GDM1 (cell line): ENCODE results near the gene LST1.
A peak's percentile ranks its signal among the peaks of the same experiment; 100 is the strongest.

Experiments
- DNase-seq: peaks from one replicate; lab custom pipeline; 2025; lab: John Stamatoyannopoulos, UW

Gene LST1

DNA sequence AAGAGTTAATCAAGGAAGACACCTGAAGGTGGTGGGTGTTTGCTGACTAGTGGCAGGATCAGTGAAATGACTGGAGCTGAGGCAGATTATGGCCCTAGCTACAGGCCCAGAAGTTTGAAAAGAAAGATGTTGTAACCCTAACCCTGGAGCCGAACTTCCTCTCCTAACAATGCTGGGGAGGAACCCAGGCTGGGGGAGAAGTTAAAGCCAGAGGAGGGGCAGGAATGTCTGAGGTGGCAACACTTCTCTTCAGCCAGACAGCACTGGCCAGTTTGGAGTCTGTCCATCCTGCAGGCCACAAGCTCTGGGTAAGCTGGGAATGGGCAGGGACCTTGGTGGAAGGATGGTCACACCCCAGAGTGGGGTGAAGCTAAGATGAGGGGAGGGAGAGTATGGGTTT, at the start of gene LST1:
Gene LST1 (plus strand): TSS at position 270 of the 400 bp plus-strand sequence. CDS start 1,023 bp downstream, outside the sequence.
- peak; percentile 76 for DNase-seq

DNA sequence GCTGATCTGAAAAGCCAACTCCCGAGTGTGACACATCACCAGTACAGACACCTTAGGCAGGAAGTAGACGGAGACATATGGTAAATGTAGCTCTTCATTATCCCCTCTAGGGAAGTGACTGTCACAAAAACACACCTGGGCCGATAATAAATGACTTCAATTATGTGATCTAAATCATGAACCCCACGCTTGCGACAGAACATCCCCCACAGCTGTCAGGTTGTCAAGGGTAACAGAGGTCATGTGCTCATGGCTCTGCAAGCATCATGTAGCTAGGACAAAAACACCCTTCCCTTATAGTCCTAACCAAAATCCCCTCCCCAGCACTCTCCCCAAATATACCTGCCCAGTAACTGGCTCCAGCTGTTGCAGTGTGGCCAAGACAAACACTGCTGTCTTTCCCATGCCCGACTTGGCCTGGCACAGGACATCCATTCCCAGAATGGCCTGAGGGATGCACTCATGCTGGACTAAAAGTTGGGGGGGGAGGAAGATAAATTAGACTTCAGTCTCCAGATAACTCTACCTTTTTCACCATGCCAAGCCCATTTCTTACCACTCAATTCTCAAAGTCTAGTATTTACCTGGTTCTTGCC, 47.2 kb upstream of the LST1 start:
- DNase-seq = no peak

DNA sequence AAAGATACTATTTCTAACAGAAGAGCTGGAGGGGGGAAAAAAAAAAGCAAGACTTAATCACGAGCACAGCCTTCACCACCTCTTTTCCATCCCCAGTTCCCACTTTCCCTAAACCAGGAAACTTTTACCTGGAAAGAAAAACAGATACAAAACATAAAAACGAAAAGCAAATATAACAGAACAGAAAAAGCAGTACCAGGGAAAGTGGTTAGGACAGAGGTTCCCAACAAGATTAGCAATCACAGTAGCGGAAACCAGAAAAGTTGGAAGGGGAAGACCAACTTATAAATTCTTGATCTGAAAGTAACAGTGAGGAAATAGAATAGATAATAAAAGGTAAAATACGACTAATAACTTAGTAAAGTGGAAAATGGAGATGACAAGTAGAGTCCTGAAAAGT, 45.4 kb upstream of the LST1 start:
- no peak for DNase-seq

DNA sequence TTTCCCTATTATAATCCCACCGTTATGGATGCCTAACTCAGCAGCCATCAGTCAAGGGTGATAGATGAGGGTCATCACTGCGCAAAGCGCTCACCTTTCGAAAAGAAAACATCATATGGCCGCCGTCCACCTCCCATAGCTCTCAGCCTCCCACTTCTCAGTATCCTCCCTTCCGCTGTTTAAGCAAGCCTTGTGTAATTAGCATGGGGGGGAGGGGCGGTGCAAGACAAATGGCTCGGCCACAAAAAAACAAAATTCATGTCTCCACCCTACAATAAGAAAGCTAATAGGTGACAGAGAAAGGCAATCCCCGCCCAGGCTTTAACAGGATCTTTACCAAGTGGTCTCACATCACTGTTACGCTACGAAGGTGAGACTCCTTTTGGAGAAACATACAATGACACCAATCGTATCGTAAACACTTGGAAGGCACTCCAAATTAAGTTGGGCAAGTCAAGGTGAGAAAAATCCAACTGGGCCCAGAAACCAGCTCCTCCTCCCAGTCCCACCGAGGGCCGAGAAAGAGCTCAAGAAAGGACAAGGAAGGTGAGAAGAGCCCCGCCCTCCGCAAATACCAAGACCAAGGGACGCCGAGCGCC, 44.9 kb upstream of the LST1 start:
- DNase-seq = no peak

DNA sequence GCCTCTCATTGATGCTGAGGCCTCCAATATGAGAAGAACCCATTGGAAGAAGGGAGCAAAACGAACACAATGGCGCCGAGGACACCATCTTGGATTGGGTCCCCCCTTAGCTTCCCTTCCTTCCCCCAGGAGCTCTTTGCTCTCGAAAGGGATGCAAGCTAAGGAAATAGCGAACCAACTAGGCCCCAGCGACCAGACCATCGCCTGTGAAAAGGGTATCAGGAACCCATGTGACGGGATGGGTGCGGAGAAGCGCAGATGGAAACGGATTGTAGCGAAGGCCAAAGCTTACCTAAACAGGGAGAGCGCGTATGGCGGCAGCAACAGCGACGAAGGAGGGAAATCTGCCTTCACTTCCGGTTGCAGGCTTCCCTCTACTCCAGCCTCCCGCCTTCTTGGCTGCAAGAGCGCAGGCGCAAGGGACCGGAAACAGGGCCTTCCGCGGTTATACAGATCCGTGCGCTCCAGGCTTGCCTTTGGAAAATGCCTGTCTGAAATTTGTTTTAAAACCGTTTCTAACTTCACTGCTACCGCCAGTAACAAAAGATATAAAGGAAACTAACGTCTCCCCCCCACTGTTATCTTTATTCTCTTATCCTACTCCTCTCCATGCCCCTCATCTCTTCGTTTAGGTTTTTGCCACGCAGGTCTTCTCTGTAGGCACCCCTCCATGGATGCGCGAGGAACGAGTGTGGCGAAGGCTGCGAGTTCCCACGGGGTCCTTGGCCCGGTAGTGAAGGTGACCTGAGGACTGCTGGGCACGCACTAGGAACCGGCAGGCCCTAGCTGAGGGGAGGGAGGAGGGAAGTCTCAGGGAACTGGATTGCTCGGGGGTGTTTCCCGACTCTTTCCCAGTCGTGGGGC, 44.2 kb upstream of the LST1 start, which contains the start of gene DDX39B:
Gene DDX39B (minus strand): TSS at position 346 of the 864 bp plus-strand sequence. CDS start 1,471 bp downstream, outside the sequence.
- DNase-seq = peak; percentile 95

DNA sequence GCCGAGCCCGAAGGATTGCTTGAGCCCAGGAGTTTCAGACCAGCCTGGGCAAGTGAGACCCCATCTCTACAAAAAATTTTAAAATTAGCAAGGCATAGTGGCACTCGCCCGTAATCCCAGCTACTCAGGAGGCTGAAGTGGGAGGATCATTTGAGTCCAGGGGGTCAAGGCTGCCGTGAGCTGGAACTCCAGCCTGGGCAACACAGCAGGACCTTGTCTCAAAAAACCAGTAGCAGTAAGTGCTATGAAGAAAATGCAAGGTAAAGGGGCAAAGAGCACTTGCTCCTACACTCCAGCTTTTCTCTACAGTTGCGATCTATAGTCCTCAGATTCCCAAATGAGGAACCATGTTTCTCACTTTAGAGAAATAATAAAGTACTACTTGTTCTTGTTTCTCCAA, 42.4 kb upstream of the LST1 start:
- DNase-seq = no peak

DNA sequence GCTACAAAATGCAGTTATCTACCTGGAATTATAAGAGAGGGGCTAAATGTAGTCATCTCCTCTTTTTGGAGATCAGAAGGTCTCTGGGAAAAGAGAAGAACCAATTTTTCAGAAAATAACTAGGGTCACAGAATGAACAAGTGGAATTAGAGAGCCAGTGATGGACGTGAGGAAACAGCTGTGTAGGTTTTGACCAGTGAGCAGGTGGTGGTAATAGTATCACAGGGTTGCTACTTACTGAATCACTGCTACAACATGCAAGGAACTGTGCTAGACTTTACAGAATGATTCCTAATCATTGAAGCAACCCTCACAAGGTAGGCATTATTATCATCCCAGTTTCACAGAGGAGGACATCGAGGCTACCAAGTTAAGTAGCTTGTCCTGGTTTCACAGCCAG, 41.4 kb upstream of the LST1 start:
- no peak for DNase-seq

DNA sequence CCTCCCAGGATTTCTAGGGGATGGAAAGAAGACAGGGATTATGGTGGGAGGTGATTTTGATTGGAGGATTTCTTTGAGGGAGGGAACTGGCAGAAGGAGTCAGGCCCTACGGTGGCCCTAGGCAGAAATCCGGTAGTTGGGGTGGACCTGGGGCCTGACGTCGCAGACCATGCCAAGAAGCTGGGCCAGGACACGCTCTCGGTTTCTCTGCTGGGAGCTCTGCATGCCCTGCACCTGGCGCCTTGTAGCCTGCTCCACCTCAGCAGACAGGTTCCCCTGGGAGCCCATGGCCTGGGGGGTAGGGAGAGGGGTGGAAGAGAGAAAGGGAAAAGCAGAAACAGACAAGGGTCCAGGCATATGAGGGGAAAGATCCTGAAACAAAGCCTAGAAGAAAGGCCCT, 40.8 kb upstream of the LST1 start:
- no peak for DNase-seq

DNA sequence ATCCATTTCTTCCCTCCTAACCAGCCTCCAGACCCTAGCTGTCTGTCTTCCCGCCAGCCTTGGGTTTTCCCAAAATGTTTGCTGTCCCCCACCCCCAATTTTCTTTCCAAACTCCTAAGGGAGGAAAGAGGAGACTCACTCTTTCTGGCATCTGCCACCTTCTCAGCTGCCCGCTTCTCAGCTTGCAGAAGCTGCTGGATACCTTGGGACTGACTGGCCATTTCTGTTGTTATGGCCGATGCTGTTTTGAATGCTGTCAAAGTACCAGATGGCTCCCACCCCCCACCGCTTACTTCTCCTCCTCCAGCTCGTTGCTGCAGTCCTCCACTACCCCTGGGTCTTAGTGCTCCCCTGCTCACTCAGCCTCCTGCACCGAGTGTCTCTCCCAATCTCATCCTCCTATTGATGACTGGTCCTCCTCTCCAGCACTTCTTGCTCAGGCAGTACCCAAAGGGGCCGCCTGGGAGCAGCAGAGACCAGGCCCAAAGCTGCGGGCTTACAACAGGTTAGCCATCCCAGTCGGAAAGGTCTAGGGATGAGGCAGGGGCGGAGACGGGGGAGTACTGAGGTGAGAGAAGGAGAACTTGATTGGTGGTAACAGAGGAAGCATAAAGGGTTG, 39.6 kb upstream of the LST1 start, which contains the start of gene ATP6V1G2:
Gene ATP6V1G2 (minus strand): TSS at position 270 of the 619 bp plus-strand sequence. CDS start 49 bp downstream, at position 221.
- DNase-seq = peak; percentile 85

DNA sequence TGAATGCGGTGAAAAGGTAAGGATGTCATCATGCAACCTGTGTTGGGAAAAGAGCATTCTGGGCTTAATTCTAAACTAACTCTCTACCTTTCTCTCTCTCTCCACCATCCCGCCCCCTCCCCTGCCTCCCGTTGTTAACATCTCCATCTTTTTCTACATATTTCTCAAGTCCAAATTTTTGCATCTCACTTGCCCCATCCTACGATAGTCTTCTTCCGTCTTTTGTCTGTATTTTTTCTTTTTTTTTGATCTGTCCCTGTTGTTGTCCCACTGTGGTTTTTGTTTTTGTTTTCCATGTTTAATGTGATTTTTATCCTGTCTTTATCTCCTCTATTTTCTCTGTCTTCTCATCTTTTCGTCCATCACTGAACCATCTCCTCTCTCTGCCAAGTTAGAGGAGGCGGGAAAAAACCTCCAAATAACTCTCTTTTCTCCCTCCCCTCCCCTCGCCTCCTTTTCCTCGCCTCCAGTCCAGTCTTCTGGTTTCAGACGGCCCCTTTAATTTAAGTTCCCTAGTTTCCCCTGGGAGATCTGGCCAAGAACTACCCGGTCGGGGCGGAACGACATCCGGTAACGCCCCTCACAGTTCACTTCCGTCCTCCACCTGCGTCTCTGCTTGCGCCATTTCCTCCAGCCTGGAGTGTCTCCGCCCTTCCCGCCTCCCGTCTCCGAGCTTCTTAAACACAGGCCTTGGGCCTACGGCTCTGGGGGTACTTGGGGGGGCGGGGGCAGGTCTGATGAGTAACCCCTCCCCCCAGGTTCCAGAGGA, 38.9 kb upstream of the LST1 start, which contains the start of gene NFKBIL1:
Gene NFKBIL1 (plus strand): TSS at position 651 of the 769 bp plus-strand sequence. CDS start 87 bp downstream, at position 738.
- DNase-seq = peak; percentile 96

DNA sequence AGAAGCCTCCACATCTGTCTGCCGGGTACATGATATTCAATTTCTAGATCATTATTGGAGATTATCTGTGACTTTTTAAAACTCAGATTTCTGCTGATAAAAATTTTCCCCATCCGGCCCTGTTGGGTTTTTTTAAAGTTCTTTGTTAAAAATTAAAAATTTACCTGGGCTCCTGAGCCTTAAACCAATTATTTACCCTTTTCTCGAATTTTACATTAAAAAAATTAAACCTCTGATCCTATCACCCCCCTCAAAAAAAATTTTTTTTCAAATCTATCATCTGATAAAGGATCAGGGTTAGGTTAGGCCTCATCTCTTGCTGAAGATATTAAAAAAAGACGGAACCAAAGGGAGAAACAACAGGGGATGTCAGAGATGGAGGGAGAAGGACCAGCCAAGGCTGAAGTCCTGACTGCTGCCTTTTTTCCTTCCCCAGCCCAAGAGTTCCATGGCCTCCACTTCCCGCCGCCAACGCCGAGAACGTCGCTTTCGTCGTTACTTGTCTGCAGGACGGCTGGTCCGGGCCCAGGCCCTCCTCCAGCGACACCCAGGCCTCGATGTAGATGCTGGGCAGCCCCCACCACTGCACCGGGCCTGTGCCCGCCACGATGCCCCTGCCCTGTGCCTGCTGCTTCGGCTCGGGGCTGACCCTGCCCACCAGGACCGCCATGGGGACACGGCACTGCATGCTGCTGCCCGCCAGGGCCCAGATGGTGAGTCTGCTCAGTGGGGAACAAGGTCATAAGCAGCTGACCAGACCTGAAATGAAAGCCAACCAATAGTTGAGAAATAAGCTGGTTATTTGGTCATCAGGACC, 38.1 kb upstream of the LST1 start:
- no peak for DNase-seq

DNA sequence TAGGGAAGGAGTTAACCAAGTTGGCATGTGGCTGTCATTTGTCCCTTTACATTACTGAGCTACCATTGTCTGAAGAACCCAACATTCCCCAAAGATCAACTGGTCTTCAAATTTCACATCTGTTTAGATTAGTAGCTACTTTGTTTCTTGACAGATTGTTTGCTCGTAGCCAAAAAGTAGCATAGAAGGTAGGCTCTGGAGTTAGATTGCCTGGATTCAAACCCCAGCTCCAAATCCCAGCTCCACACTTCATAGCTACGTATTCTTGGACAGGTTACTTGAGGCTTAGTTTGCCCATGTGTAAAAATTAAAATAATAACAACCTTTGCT, 37.6 kb upstream of the LST1 start:
- DNase-seq = no peak

DNA sequence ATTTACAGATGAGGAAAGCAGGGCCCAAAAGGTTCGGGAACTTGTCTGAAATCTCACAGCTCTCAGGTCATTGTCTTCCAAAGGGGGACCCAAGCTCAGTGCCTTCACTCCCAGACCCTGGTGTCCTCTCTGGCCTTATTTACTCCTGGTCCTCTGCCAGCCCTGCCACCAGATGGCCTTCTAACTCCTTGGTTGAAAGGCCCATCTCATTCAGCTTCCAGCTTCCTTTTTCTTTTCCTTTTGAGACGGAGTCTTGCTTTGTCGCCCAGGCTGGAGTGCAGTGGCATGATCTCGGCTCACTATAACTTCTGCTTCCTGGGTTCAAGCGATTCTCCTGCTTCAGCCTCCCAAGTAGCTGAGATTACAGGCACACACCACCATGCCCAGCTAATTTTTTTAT, 34.7 kb upstream of the LST1 start:
- DNase-seq = peak; percentile 83

DNA sequence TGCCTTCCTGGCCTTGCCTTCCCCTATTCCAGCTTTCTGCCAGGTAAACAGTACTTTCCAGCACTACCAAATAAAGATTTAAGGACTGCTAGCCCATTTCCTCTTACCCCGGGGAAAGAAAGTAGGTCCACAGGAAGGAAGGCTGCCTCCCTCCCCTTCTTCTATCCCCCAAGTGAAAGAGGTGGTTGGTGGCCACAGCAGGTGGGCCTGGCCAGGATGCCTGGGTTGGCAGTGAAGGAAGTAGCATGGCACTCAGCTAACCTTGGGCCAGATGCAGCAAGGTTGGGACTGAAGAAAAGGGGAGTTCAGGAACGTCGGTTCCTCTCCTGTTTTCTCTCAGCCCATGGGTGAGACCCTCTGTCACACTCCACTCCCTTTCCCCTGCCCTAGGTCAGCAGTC, 29.8 kb upstream of the LST1 start:
- DNase-seq = no peak

DNA sequence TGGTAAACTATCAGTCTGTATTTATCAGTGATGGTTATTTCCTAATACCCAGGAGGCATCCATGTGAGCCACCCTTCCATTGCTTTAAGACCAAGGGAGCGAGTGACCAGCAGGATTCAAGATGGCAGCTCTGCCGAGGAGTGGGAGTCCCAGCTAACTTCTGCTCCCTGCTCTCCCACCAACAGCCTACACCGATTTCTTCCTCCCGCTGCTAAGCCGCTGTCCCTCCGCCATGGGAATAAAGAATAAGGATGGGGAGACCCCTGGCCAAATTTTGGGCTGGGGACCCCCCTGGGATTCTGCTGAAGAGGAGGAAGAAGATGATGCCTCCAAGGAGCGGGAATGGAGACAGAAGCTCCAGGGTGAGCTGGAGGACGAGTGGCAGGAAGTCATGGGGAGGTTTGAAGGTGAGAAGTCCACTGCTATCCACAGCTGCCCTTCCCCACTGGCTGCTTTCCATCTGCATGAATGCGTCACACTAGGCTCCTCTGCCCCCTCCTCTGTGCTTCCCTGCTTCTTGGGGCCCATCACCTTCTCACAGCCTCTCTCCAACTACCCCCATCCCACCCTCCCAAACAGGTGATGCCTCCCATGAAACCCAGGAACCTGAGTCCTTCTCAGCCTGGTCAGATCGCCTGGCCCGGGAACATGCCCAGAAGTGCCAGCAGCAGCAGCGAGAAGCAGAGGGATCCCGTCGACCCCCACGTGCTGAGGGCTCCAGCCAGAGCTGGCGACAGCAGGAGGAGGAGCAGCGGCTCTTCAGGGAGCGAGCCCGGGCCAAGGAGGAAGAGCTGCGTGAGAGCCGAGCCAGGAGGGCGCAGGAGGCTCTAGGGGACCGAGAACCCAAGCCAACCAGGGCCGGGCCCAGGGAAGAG, 28.4 kb upstream of the LST1 start:
- no peak for DNase-seq

DNA sequence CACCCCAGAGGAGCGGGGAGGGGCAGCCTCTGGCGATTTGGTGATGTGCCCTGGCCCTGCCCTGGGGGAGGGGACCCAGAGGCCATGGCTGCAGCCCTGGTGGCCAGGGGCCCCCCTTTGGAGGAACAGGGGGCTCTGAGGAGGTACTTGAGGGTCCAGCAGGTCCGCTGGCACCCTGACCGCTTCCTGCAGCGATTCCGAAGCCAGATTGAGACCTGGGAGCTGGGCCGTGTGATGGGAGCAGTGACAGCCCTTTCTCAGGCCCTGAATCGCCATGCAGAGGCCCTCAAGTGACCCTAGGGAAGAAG, 27.8 kb upstream of the LST1 start:
- no peak for DNase-seq

DNA sequence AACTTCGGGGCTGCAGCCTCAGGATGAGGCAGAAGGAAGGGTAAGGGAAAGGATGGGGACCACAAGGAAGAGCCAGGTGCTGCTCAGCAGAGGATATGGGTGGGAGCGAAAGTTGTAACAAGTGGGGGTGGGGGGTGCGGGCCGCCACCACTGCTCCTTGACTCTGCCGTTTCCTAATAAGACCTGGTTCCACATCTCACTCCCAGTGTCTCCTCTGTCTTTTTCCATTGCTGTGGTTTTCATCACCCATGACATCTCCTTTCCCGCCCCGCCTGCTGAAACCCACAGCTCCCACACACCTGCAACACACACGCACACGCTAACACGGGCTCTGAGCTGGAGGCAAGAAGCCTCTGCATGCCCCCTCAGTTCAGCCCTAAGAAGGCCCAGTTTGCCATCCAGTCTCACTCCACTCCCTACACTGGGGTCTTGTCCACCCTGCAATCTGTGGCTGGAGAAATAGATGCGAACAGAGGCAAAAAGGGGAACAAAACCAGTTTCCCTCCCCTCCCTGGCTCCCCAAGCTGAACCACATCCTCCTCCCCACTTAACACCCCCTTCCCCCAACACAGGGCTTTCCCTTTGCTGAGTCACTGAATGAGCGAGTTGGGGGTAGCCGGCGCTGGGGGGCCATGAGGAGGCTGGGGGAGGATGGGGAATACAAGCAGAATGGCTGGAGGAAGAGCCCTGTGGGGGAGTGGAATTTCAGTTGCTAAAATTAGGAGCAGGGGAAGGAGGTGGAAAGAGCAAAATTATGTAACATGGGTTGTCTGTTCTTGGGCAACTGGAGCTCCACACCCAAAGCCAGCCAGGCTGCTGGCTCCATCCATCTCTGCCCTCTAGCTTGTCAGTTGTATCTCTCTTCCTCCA, 27.2 kb upstream of the LST1 start:
- peak; percentile 91 for DNase-seq

DNA sequence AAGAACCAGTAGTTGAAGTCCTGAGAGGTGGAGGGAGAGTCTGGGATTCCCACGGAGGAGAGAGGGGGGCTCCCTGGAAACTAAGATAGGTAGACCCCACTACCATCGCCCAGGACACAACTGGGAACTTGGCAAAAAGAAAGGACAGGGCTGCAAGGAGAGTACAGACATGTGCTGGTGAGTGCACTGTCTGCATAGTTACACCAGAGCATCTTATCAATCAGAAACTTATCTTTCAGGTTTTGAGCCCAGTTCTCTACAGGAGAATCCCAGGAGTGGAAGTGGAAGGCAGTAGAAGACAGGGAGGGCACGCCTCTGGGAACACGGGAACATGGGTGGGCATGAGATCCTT, 26.5 kb upstream of the LST1 start:
- no peak for DNase-seq
